GM06990 (cell line): ENCODE data around the gene FAM234B.
"Not testable (repeated sequence)": the region's sequence is repeated elsewhere in the genome, so short reads cannot be mapped to it uniquely, and the experiment has no call there.

Source experiments
- DNase-seq: peaks from one replicate; pipeline ENCODE4 v3.0.0-alpha.2; 2011; ENCODE audit not compliant: insufficient read length; ENCODE audit errors: extremely low read depth
- H3K27me3 ChIP-seq: replicated peaks from 2 replicates; pipeline ENCODE4 v1.6.0; 2011; ENCODE audit warnings: low read length; ENCODE audit not compliant: control insufficient read depth, insufficient read depth
- H3K36me3 ChIP-seq: 2 replicates; pipeline ENCODE4 v1.5.1; 2011; ENCODE audit warnings: low read length; ENCODE audit not compliant: control insufficient read depth, insufficient read depth
- H3K4me3 ChIP-seq: replicated peaks from 2 replicates; pipeline ENCODE4 v1.5.1; 2011; ENCODE audit warnings: low read depth, mild to moderate bottlenecking, control low read depth, low read length
- TF ChIP-seq, protein P1 (sequence below): IDR thresholded peaks from 2 replicates; pipeline ENCODE4 v1.5.1; 2011; ENCODE audit warnings: low read length, control low read depth, mild to moderate bottlenecking, inconsistent platforms; ENCODE audit not compliant: insufficient read depth, poor library complexity, severe bottlenecking

FAM234B gene

DNA sequence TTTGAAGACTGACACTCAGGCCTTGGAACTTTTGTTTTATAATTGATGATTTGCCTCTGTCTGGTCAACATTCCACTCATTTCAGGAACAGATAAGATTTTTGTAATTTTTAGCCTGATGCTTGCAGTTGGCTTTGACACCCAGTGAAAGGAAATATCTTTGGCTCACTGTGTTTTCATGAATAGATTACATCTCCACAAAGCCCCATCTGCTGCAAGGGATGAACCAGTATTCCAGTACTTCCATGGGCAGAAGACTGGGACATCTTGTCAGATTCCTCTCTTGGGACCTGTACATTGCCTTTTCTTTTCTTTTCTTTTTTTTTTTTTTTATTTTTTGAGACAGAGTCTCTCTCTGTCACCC lies 30.9 kb downstream of the FAM234B start:
- TF ChIP-seq, protein P1, sequence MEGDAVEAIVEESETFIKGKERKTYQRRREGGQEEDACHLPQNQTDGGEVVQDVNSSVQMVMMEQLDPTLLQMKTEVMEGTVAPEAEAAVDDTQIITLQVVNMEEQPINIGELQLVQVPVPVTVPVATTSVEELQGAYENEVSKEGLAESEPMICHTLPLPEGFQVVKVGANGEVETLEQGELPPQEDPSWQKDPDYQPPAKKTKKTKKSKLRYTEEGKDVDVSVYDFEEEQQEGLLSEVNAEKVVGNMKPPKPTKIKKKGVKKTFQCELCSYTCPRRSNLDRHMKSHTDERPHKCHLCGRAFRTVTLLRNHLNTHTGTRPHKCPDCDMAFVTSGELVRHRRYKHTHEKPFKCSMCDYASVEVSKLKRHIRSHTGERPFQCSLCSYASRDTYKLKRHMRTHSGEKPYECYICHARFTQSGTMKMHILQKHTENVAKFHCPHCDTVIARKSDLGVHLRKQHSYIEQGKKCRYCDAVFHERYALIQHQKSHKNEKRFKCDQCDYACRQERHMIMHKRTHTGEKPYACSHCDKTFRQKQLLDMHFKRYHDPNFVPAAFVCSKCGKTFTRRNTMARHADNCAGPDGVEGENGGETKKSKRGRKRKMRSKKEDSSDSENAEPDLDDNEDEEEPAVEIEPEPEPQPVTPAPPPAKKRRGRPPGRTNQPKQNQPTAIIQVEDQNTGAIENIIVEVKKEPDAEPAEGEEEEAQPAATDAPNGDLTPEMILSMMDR, result no peak
- DNase-seq, result no peak
- Histone ChIP-seq H3K4me3 (no peak overlapping the region), H3K27me3 (no peaks in the 10 kb centered on the region; the same call in 1 of the 2 replicates), H3K36me3 (no peaks in the 10 kb centered on the region)

DNA sequence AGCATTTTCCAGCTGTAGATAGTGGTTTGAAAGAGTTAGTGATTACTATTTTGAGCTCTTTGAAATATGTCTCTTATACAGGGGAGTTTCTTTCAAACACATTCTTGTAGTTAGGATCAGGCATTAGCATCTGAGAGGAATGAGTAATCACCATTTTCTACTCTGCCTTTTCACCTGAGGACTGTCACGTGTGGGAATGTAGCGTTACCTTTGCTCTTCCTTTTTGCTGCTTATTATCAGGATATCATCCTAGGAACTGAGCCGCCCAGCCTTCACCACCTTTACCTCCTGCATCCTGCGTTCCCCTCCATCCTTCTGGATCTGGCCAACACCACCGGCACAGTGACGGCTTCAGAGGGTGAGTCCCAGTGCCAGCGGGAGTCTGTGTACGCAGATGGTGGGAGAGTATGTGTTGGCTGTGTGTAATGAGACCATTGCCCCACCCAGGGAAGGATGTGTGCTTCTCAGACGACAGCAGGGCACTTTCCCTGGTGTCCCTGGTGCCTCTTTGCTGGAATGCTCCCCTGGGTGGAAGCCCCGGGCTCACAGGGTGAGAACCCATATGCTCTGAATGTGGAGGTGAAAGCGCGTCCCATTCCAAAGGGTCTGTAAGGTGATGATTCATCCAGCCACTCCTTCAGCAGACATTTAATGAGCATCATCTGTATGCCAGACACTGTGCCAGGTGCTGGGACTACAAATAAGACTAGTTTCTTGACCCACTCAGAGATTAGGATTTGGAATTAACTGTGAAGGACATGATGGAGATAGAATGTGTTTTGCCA lies 31.8 kb downstream of the FAM234B start:
- no peaks in the 10 kb centered on the region for H3K27me3 ChIP-seq
- H3K36me3 ChIP-seq, result no peaks in the 10 kb centered on the region
- no peak overlapping the region for H3K4me3 ChIP-seq
- TF ChIP-seq, protein P1, result no peak
- no peak for DNase-seq

DNA sequence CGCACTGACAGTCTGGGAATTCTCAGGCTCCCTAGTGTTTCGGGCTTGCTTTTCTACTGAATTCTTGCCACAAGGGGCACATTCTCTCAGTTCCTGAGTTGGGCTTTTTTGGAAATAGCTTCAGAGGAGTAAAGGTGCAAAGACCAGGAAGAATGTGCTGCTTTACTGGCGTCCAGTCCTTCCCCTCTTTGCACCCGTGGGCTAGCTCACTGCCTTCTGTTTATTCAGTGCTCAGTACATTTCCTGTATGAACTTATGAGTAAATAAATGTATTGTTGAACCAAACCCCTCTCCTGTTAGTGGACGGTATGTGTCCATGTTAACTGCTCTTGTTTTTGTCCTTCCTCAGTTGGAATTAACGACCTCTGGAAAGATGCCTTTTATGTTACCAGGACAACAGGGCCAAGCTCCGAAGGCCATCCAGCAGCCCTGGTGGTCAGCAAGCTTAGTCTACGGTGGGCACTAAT lies 35.3 kb downstream of the FAM234B start:
- Histone ChIP-seq H3K36me3 (no peaks in the 10 kb centered on the region), H3K4me3 (no peak overlapping the region), H3K27me3 (no peaks in the 10 kb centered on the region; the same call in 1 of the 2 replicates)
- TF ChIP-seq, protein P1, result no peak
- no peak for DNase-seq

DNA sequence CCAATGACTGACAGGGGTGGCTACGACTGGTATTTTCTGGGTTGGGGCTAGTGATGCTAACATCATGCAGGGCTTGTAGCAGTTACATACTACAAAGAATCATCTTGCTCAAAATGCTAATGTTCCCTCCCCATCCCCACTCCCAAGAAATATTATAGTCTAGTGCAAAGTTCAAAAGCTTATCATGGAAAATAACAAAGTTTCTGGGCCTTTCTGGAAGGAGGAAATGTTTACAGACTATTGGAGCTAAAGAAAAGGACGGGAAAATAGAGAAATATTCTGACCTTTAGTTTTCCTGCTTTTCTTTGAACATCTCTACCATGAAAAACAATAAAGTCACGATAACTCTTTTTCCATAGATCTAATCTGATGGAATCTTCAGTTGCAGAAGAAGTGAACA lies 36.1 kb downstream of the FAM234B start:
- no peaks in the 10 kb centered on the region for H3K36me3 ChIP-seq
- H3K4me3 ChIP-seq, result no peak overlapping the region
- TF ChIP-seq, protein P1, result no peak
- DNase-seq, result no peak
- H3K27me3 ChIP-seq, result no peaks in the 10 kb centered on the region; the same call in 1 of the 2 replicates

DNA sequence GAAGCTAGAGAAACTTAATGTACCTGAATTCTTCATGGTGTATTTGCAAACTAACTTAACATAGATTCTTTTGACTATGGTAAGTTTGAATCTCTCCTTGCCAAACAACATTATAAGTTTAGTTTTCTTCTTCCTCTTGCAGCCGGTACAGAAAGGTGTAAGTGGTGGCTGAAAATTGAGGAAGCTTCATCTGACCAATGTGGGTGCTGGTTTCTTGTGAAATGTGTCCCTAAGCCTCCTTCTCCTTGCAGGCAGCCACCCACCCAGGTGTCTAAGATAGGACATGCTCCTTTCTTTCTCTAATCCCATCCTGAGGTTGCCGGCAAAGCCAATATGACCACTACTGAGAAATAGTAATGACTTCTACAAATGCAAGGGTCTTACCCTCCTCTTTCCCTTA lies 38.7 kb downstream of the FAM234B start:
- Histone ChIP-seq H3K36me3 (no peaks in the 10 kb centered on the region), H3K27me3 (no peaks in the 10 kb centered on the region; the same call in 1 of the 2 replicates), H3K4me3 (no peak overlapping the region)
- DNase-seq, result no peak
- TF ChIP-seq, protein P1, result no peak

DNA sequence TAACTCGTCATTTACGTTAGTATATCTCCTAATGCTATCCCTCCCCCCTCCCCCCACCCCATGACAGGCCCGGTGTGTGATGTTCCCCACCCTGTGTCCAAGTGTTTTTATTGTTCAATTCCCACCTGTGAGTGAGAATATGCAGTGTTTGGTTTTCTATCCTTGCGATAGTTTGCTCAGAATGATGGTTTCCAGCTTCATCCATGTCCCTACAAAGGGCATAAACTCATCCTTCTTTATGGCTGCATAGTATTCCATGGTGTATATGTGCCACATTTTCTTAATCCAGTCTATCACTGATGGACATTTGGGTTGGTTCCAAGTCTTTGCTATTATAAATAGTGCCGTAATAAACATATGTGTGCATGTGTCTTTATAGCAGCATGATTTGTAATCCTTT lies 39.5 kb downstream of the FAM234B start:
- H3K36me3 ChIP-seq, H3K4me3 ChIP-seq, H3K27me3 ChIP-seq, DNase-seq: not testable (repeated sequence)
